ENCODE results near the gene KCNJ8.
"Not testable (repeated sequence)": the region's sequence is repeated elsewhere in the genome, so short reads cannot be mapped to it uniquely, and the experiment has no call there.

The KCNJ8 gene

DNA sequence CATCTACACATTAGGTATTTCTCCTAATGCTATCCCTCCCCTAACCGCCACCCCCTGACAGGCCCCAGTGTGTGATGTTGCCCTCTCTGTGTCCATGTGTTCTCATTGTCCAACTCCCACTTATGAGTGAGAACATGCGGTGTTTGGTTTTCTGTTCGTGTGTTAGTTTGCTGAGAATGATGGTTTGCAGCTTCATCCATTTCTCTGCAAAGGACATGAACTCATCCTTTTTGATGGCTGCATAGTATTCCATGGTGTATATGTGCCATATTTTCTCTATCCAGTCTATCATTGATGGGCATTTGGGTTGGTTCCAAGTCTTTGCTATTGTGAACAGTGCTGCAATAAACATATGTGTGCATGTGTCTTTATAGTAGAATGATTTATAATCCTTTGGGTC lies 8.2 kb upstream of the KCNJ8 start:
- not testable (repeated sequence) for DNase-seq

DNA sequence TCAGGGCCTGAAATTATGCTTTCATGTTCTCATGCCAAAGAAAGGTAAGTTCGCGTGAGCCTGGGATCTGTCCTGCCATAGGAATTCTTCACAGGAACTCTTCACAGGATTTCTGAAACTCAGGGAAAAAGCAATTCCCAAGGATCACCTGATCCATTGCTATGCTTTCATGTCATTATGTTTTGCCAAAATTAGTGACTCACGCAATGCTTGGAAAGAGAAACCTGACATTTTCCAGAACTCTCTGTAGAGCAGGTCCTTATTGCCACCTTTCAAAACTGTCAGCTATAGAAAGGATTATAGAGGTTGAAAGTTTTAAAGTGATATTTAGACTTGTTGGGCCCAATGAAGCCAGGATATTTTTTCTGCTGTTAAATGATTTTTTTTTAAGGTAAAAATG lies 6.3 kb upstream of the KCNJ8 start:
- DNase-seq: no peak

DNA sequence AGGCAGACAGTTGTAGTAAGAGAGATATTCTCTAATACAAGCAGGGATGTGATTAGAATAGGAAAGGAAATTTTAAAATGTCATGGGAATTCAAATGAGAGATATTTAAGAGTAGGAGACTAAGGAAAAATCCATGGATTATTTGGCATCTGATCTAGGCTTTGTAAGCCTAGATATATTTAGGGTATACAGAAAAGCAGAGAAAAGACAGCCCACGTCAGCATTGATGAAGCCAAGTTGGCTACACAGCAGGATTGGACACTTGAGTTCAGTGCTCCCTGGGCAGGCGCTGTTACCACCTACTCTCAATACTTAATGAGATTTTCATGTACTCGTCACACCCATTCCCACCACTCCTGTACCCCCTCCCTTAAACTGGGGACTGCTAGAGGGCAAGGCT lies 1.7 kb upstream of the KCNJ8 start:
- no peak for DNase-seq

DNA sequence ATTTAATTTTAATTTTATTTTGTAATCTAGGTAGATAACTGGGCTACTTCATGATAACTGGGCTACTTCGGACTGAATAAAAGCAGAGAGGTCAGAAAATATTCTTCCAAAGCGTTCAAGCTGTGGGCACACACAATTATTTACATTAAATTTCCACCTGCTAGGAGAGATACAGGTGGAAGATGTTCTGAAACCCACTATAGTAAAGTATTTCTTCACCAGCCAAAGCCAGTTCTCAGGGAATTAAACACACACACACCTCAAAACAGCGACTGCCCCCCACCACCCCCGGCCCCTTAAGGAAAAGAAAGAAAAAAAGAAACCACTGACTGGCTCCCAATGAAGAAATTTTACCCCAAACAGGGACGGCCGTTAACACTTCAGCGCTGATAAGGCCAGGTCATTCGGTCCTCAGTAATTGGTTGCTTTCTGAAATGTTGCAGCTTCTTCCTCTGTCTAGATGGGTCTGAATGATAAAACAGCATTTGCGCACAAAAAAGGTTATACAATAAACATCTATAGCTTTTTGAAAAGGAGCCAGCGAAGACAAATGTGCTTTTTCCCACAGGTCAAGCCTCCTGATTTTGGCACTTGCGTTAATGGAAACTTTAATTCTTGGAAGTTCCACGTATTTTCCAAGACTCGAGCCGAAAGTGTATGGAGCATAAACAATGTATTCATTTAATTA lies 771 bp upstream of the KCNJ8 start:
- DNase-seq: no peak

DNA sequence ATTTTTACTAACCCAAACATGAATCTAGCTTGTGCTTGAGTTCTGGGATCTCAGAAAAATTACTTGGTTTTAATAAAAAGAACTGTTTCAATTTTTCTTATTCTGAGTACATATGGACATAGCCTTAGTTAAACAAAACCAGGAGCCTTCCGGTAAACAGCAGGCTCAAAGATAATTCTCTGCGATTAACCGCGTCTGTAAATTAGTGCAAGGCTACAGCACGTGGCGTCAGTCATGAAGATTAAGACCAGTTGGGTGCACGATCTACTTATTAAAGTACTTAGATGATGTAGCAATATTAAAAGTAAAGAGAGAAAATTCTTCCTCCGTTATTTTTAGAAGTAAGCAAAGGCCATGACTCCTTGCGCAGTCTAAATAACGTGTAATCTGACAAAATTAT lies 700 bp downstream of the KCNJ8 start:
- DNase-seq: no peak

DNA sequence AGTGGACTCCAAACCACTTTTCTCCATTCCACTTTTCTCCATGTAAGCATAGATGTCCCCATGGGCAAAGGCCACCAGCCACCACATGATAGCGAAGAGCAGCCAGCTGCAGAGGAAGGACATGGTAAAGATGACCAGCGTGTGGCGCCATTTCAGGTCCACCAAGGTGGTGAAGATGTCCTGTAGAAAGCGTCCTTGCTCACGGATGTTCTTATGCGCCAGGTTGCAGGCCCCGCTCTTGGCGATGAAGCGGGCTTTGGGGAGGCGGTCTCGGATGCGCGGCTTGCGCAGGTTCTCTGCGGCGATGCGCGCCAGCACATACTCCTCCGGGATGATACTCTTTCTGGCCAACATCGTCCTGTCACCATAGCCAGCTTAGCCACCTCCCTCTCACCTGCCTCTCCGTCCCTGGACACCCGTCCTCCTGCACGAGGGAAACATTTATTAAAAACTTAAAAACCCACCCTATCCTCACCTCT lies 1.2 kb downstream of the KCNJ8 start:
- no peak for DNase-seq

DNA sequence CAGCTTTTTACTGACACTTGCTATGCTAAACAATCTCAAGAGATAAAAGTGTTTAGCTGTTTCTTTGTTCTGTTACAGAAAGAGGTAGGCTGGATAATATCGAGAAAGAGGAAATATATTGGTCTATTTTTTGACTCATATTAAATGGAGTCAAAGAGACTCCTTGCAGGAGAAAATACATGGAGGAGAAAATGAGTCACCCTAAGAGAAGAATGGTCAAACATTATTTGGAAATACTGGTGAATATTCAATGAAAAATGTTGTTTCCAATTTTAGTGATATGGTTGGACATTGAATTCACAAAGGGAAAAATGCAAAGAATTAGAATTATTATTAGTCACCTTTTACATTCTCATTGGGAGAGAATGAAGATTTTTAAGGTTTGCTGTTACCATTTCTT lies 3.2 kb downstream of the KCNJ8 start:
- DNase-seq: no peak

DNA sequence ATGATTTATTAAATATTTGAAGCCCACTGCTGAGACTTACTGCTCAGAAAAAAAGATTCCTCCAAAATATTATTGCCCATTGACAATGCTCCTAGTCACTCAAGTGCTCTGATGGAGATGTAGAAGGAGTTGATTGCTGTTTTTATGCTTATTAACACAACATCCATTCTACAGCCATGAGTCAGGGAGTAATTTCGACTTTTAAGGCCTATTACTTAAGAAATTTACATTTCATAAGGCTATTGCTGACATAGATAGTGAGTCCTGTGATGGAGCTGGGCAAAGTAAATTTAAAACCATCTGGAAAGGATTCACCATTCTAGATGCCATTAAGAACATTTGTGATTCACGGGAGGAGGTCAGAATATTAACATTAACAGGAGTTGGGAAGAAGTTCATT lies 5.2 kb downstream of the KCNJ8 start:
- no peak for DNase-seq

DNA sequence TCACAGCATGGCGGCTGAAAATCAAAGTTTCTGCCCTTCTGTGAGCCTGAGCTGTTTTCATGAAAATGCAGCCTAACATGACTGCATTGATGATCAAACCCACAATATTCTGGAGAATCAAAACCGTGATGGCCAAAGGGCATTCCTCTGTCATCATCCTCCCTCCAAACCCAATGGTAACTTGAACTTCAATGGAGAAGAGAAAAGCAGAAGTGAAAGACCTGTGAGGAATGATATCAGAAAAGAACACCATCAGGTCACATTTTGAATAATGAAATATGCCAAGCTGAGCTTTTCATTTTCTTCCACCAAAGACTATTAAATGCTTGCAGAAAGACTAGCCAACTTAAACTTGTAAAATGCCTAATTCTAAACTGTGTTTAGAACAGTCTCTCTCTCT lies 8.1 kb downstream of the KCNJ8 start:
- DNase-seq: no peak

DNA sequence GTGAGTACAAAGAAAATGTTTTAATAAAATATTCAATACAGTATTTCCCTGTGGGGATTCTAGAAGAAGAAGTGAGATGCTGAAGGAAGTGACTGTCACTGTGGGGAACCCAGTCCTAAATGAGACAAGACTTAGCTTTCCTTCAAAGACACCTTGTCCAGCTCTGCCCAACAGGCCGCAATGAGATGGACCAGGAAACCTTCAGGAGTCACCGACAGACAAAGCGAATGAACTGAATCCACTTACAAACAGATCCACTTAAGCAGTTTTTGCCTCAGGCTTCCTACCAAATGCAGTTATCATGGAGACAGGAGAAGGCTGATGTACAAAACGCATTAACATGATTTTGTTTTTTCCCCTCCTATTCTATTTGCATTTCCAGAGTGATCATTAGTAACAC lies 9.6 kb downstream of the KCNJ8 start:
- DNase-seq: no peak

DNA sequence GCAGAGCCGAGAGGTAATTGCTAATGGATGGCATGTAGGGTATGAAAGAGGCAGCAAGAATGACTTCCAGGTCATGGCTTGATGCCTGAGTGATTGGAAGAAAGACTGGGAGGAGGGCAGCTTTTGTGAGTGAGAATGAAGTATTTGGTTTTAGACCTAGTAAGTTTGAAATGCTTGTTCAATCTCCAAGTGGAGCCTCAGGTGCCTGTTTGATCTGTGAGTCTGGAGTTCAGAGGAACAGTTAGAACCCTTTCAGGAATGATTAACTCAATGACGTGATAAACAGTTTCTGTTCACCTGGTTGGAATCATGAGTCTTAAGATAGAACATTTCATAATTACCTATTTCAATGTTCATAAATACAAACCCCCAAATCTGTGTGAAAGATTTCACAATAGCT lies 10.4 kb downstream of the KCNJ8 start:
- DNase-seq: no peak

DNA sequence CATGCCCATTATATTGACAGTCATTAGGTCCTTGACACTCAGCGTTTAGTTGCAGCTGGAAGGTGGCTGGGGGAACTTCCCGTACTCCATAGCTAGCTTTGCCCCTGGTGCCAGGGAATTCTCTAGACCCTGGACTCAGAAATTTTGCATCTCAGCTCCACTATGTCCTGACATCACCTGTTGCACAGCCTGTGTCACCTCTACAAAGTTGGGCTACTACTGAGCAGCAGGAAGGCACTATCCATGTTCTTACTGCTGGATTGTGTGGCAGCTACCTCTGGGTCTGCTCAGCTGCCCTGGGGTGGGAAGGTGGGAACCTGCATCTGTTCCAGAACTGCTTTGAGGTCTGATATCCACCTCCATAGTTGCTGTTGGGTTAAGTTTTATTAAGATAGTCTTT lies 11.0 kb downstream of the KCNJ8 start:
- DNase-seq: no peak

DNA sequence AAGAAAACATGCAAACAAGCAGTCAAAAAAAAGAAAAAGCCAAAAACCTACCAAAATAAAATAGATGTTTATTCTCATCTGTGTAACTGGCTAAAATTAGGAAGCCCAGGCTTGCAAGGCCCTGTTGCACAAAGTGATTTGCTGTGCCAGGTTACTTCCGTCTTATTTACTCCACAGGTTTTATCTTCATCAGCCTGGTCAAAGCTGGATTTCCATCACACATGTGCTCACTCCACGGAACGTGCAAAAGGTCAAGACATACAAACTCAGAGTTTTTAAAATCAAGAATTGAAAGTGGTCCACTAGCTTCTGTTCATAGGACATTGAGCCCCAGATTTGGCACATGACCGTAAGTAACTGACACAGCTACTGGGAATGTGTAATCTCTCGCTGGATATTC lies 14.8 kb downstream of the KCNJ8 start:
- DNase-seq: no peak

DNA sequence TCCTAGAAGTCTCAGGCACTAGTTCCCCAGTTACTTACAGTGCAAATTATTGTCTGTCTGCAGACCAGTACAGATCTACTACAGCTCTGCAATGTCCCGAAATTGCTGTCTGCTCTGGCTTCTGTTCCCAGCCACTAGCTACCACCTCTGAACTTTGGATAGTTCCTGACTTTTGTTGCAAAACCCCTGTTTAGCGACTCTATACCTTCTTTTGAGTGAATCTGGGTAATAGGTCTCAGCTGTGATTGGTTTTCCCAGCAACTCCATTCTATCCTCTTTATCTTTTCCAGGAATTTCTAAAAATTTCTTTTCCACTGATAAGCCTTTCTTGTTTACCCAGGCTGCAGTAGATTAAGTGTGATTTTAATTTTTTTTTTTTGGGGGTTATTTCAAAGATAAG lies 16.8 kb downstream of the KCNJ8 start:
- no peak for DNase-seq

DNA sequence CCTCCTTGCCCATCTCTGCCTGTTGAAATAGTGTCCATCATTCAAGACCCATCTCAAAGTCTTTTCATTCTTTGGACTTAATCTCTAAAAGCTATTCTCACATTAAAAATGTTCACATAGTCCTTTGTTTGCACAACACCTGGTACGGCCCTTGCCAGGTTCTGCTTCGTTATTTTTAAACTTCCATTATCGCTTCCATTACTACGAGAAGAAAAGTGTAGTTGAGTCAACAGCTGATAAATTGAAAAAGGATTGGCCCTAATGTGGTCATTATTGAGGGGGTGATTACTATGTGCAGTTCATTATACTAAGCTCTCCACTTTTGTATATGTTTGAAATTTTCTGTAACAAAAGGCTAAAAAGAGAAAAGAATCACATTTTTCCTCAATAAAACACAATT lies 17.8 kb downstream of the KCNJ8 start:
- DNase-seq: no peak

DNA sequence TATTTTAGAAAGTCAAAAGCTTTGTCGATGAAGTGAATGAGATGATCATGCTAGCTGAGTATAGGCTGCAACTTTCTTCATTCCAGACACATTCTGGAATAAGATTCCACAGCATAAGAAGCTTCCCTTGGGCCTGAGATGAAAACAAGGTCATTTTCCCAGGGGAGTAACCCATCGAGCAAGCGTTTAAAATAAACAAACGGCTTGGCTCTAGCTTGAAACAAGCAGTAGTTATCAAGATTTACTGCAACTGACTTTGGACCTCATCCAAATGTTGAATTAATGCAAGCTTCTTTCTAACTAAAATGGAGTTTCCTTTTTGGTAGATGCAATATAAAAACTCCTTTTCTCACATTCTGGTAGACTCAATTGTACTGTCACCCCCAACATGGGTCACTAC lies 23.0 kb downstream of the KCNJ8 start:
- DNase-seq: no peak

DNA sequence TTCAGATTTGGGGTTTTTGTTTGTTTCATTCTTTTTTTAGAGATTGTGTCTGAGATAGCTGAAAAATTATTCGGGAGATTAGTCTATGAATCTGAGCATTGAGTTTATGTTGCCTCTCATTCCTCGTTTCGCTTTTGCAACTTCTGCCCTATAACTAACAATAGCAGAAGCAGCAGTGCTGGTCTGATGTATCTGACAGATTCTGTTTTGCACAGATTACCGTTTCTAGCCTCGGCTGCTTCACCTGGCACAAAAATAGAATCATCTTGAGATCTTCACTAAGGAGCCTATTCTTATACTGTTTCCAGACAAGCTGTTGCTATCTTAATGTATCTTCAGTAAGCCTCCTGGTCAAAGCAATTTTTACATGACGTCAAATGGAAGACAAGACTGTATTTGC lies 29.2 kb downstream of the KCNJ8 start:
- no peak for DNase-seq

DNA sequence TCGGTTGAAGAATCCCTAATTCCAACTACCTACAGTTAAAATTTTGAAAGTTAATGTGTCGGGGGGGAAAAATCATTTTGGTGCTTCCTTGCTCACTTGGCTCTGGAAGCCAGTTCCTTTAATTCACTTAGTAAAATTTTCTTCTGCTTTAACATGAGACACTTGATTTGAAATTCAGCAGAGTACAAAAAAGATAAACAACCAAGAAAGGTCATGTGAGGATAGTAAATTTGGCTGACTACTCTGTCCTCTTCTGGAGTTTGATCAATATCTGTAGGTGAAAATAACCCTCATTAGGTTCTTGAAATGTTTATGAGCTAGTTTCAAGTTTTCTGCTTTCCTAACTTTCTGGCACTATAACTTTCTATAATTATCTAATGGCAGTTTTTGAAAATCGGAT lies 43.4 kb downstream of the KCNJ8 start:
- no peak for DNase-seq

DNA sequence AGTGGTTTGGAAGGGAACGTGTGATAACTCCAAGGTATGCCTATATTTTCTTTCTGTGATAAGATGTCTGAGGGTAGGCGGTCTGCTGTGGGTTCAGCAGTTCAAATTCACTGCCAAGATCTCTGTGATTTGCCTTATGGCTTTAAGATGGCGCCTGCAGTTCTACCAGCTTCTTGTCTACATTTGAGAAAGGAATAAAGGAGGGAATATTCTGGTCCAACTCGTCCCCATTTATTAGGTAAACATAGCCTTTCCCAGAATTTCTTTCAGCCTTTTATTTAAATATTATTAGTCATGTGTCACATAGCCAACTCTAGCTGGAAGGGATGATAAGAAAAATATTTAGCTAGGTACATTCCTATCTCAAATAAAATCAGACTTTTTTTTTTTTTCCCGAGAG lies 48.8 kb downstream of the KCNJ8 start:
- DNase-seq: no peak

DNA sequence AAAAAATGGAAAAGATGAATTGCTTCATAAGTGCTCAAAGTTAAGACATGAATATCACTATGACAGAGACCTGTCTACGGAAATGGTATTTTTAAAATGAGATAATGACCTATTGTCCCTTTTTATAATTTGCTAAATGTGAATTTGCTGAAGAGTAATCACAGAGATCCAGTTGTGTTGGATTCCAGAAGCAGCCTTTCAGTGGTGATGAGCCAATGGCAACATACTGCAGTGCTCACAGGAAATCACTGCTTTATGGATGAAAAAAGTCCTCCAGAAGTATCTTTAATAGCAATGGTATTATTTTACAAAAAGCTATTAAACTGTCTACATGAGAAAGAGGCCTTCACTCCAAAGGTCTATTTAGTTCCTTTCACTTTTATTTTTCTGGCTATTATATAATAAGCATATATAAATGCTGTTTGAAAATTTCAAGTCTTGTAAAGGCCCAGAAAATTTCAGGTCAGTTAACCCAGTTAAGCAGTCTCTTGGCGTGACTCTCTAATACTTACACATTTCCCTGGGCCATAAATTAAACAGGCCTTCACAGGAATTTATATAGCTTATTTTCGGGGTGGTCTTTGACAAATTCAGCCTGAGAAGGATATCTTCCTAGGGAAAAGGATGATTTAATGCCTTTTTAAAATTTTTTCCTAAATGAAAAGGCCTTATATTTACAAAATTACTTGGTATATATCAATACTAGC lies 55.4 kb downstream of the KCNJ8 start:
- no peak for DNase-seq

DNA sequence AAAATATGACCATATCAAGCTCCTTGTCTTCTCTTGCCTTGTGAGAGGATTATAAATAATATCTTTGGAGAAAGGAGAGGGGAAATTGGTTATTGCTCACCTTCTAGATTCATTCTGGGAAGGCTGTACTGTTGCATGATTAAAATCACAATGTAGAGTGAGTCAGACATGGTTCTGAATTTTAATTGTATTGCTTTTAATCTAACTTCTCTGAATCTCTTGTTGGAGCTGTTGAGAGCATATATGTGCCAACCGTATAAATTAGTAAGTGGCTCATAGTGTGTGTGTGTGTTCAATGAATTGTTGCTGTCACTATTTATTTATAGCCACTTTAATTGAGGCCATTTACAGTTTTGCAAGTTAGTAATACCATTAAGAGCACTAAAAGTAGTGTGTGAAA lies 56.1 kb downstream of the KCNJ8 start:
- no peak for DNase-seq

DNA sequence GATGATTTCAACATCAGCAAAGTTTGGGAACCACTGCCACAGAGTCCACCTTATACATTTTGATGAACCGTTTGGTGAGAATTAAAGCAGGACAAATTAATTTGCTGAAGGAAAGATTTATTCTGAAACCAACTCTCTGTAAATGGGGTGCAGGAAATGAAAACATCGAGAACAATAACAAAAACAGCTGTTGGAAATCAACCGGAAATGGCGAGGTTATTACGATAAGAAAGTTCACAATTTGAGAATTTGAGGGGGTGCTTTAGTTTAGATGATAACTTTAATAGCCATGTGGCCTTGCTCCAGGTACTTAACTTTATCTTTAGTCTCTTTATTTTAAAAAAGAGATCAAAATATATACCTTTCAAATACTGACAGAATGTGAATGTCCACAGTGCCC lies 56.7 kb downstream of the KCNJ8 start:
- DNase-seq: no peak

DNA sequence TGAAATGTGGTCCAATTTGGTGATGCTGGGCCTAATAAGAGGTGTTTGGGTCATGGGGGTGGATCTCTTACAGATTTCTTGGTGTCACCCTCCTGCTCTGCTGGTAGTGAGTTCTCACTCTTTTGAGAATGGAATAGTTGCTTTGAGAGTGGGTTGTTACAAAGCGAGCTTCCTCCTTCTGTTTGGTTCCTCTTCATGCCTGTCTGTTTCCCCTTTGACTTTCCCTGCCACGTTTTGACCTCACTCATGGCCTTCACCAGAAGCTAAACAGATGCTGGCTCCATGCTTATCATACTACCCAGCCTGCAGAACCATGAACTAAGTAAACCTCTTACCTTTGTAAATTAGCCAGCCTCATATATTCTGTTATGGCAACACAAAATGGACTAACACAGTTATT lies 59.1 kb downstream of the KCNJ8 start:
- DNase-seq: no peak

All from DMS79 (cell line).